ENCODE data around the gene FBXL13. TPM values are rescaled to one million over a fixed set of nuclear protein-coding genes. Genes with fewer than 3 reads are reported as not detected.

FBXL13 gene
- total and polyA plus RNA-seq, 2 experiments from 2014 or later = 1.2 to 2.5 TPM

DNA sequence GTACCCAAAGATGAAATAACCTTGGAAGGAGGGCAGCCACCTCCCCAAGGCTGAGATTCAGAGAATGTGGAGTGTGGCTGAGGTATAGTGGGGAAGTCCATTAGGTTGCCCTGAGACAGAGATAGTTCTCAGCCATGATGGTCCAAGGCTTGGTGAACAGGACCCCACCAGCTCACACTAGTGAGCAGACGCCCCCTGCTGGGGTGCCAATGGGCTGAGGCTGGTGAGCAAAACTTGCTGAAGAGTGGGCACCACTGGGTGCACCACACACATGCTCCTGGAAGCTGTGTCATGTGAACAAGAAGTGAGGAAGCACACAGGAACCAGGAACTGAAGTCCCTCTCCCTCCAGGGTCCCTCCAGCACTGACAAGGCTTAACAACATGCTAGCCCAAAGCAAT is 8.9 kb downstream of the FBXL13 start:
- ATAC-seq (peak; percentile 79), DNase-seq (ENCODE audit: low spot score) (peak; percentile 74)
- Histone ChIP-seq H4K20me1 (replicated peaks; ENCODE audit: insufficient read depth) (no peaks in the 10 kb centered on the region), H3K9me2 (ENCODE audit: insufficient read depth) (no peaks in the 10 kb centered on the region), H3K4me1 (ENCODE audit: insufficient read depth) (0 out of 2 replicates have a peak, but pooled peaks cover 5% of the 10 kb centered on the region), H3K36me3 (ENCODE audit: insufficient read depth) (no peaks in the 10 kb centered on the region), H3K4me2 (no peak overlapping the region), H3K27ac (ENCODE audit: low read depth) (no peak overlapping the region), H3F3A (replicated peaks; ENCODE audit: low read depth) (no peaks in the 10 kb centered on the region), H2AFZ (no peak overlapping the region), H3K4me3 (no peak overlapping the region), H3K27me3 (ENCODE audit: insufficient read depth) (no peaks in the 10 kb centered on the region), H3K79me2 (replicated peaks; ENCODE audit: insufficient read depth) (no peaks in the 10 kb centered on the region)
- H3K27ac Mint-ChIP-seq = no peak overlapping the region
- H3K9me3 Mint-ChIP-seq = peaks cover 22% of the 10 kb centered on the region
- peaks cover 13% of the 10 kb centered on the region for H3K36me3 Mint-ChIP-seq (ENCODE audit: low read depth)
- H3K27me3 Mint-ChIP-seq (ENCODE audit: insufficient read depth, low read depth, poor library complexity) = no peaks in the 10 kb centered on the region
- no peak overlapping the region for H3K4me3 Mint-ChIP-seq
- no peak for TF ChIP-seq CREB1 (CRISPR knock-in tag; IDR thresholded peaks at IDR 0.05; ENCODE audit: low read depth)
- no peak for TF ChIP-seq ZNF114 (CRISPR knock-in tag; IDR thresholded peaks at IDR 0.05)
- TF ChIP-seq NANOG (IDR thresholded peaks at IDR 0.05; ENCODE audit: borderline replicate concordance) = no peak
- TF ChIP-seq, protein P1, sequence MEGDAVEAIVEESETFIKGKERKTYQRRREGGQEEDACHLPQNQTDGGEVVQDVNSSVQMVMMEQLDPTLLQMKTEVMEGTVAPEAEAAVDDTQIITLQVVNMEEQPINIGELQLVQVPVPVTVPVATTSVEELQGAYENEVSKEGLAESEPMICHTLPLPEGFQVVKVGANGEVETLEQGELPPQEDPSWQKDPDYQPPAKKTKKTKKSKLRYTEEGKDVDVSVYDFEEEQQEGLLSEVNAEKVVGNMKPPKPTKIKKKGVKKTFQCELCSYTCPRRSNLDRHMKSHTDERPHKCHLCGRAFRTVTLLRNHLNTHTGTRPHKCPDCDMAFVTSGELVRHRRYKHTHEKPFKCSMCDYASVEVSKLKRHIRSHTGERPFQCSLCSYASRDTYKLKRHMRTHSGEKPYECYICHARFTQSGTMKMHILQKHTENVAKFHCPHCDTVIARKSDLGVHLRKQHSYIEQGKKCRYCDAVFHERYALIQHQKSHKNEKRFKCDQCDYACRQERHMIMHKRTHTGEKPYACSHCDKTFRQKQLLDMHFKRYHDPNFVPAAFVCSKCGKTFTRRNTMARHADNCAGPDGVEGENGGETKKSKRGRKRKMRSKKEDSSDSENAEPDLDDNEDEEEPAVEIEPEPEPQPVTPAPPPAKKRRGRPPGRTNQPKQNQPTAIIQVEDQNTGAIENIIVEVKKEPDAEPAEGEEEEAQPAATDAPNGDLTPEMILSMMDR (conservative IDR thresholded peaks at IDR 0.05; ENCODE audit: low read depth in 2 of 2) = peak; percentile 59 to 83
- H3K4me1 Mint-ChIP-seq = no peaks in the 10 kb centered on the region; the same call in 1 of the 3 replicates

DNA sequence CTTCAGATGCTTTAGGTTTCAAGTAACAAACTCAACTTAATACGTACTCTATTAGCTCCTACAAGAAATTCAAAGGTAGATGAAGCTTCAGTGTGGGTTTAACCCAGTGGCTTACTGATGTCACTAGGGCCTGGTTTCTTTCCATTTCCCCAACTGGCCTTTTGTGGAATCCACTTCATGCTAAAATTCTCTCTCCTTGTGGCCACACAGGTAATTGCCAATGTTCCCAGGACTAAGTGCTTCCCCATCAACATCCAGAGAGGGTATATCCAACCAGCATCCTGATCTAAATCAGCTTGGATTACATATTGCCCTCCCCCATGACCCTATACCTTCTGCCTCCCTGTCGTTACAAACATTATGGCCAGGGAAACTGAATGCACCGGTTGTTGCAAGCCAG is 10.7 kb downstream of the FBXL13 start:
- Histone ChIP-seq H3K4me2 (no peak overlapping the region), H4K20me1 (replicated peaks; ENCODE audit: insufficient read depth) (no peaks in the 10 kb centered on the region), H3F3A (replicated peaks; ENCODE audit: low read depth) (no peaks in the 10 kb centered on the region), H3K36me3 (ENCODE audit: insufficient read depth) (no peaks in the 10 kb centered on the region), H3K27ac (ENCODE audit: low read depth) (no peak overlapping the region), H3K9me2 (ENCODE audit: insufficient read depth) (no peaks in the 10 kb centered on the region), H3K79me2 (replicated peaks; ENCODE audit: insufficient read depth) (no peaks in the 10 kb centered on the region), H2AFZ (no peak overlapping the region), H3K4me3 (no peak overlapping the region), H3K4me1 (ENCODE audit: insufficient read depth) (0 out of 2 replicates have a peak, but pooled peaks cover 5% of the 10 kb centered on the region), H3K27me3 (ENCODE audit: insufficient read depth) (no peaks in the 10 kb centered on the region)
- DNase-seq (ENCODE audit: low spot score) (peak; percentile 57), ATAC-seq (peak; percentile 49)
- no peaks in the 10 kb centered on the region; the same call in 1 of the 3 replicates for H3K4me1 Mint-ChIP-seq
- no peak overlapping the region for H3K27ac Mint-ChIP-seq
- H3K4me3 Mint-ChIP-seq = no peak overlapping the region
- TF ChIP-seq CREB1 (CRISPR knock-in tag; IDR thresholded peaks at IDR 0.05; ENCODE audit: low read depth) = no peak
- TF ChIP-seq, protein P1 (conservative IDR thresholded peaks at IDR 0.05; ENCODE audit: low read depth in 2 of 2) = peak; percentile 10 to 30; a peak in 2 of 4 replicates
- H3K27me3 Mint-ChIP-seq (ENCODE audit: insufficient read depth, low read depth, poor library complexity) = no peaks in the 10 kb centered on the region
- peaks cover 10% of the 10 kb centered on the region for H3K36me3 Mint-ChIP-seq (ENCODE audit: low read depth)
- peaks cover 12% of the 10 kb centered on the region for H3K9me3 Mint-ChIP-seq

DNA sequence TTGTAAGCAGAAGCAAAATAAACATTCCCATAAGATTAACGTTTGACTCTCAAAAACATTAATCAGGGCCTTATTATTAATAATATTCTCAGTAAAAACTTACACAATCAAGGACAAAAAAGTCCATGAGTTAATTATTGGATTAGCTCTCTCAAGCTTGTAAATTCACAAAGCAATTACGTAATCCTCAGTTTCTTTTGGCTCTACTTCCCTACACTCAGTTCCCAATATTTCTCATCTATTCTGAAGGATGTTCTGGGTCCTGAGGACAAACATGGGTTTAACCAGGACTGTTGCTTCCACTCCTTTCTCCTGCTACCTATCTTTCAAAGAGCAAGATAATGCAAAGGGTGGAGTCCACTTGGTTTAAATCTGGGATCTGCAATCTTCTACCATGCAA is 15.1 kb downstream of the FBXL13 start:
- DNase-seq (ENCODE audit: low spot score) (no peak), ATAC-seq (no peak)
- H3K36me3 ChIP-seq (ENCODE audit: insufficient read depth) = no peaks in the 10 kb centered on the region
- Mint-ChIP-seq H3K4me3 (no peak overlapping the region), H3K9me3 (no peaks in the 10 kb centered on the region), H3K36me3 (ENCODE audit: low read depth) (peaks cover 5% of the 10 kb centered on the region), H3K27ac (no peak overlapping the region), H3K4me1 (peaks cover 2% of the 10 kb centered on the region; the same call in 2 of the 3 replicates), H3K27me3 (ENCODE audit: insufficient read depth, low read depth, poor library complexity) (no peaks in the 10 kb centered on the region)
- no peak overlapping the region for H3K4me2 ChIP-seq
- H3F3A ChIP-seq (replicated peaks; ENCODE audit: low read depth) = no peaks in the 10 kb centered on the region
- H3K27ac ChIP-seq (ENCODE audit: low read depth) = no peak overlapping the region
- H3K4me3 ChIP-seq = no peak overlapping the region
- H3K27me3 ChIP-seq (ENCODE audit: insufficient read depth) = no peaks in the 10 kb centered on the region
- no peak overlapping the region for H2AFZ ChIP-seq
- H3K9me2 ChIP-seq (ENCODE audit: insufficient read depth) = no peaks in the 10 kb centered on the region
- H4K20me1 ChIP-seq (replicated peaks; ENCODE audit: insufficient read depth) = no peaks in the 10 kb centered on the region
- 0 out of 2 replicates have a peak, but pooled peaks cover 5% of the 10 kb centered on the region for H3K4me1 ChIP-seq (ENCODE audit: insufficient read depth)
- H3K79me2 ChIP-seq (replicated peaks; ENCODE audit: insufficient read depth) = no peaks in the 10 kb centered on the region
- no peak for TF ChIP-seq EZH2phosphoT487 (IDR thresholded peaks at IDR 0.05; ENCODE audit: unreplicated experiment)
- TF ChIP-seq POLR2AphosphoS5 (IDR thresholded peaks at IDR 0.05; ENCODE audit: low read depth) = no peak
- no peak for TF ChIP-seq STAT1 (IDR thresholded peaks at IDR 0.05; ENCODE audit: unreplicated experiment)
- no peak for TF ChIP-seq CREB1 (CRISPR knock-in tag; IDR thresholded peaks at IDR 0.05; ENCODE audit: low read depth)
- TF ChIP-seq, protein P2, sequence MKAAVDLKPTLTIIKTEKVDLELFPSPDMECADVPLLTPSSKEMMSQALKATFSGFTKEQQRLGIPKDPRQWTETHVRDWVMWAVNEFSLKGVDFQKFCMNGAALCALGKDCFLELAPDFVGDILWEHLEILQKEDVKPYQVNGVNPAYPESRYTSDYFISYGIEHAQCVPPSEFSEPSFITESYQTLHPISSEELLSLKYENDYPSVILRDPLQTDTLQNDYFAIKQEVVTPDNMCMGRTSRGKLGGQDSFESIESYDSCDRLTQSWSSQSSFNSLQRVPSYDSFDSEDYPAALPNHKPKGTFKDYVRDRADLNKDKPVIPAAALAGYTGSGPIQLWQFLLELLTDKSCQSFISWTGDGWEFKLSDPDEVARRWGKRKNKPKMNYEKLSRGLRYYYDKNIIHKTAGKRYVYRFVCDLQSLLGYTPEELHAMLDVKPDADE (IDR thresholded peaks at IDR 0.05) = no peak
- TF ChIP-seq ZNF114 (CRISPR knock-in tag; IDR thresholded peaks at IDR 0.05) = no peak
- no peak for TF ChIP-seq ZNF331 (CRISPR knock-in tag; IDR thresholded peaks at IDR 0.05; ENCODE audit: low read depth)

Measured in GM23338 (cell line).